ENCODE measurements around the gene CALHM6. TPM values are rescaled to one million over a fixed set of nuclear protein-coding genes. Genes with fewer than 3 reads are reported as not detected.

Gene CALHM6
- total RNA-seq, 1 experiment from 2014 or later, result not detected

GRCh38 chr6:116456106-116456505 is 5.1 kb upstream of the CALHM6 start:
- H3K79me2 ChIP-seq (ENCODE audit: low read depth), result no peaks in the 10 kb centered on the region
- H3F3A ChIP-seq (ENCODE audit: insufficient read depth, low read depth), result no peaks in the 10 kb centered on the region
- POLR2A ChIA-PET (ENCODE audit: unreplicated experiment), result no interaction called here
- no peak overlapping the region for H3K4me2 ChIP-seq
- CTCF ChIA-PET, result no interaction called here
- H3K4me1 ChIP-seq (replicated peaks; ENCODE audit: insufficient read depth), result no peaks in the 10 kb centered on the region
- intact Hi-C loops (cut with micrococcal nuclease; ENCODE audit: unreplicated experiment), result no loop called here
- TF ChIP-seq CTCF (conservative IDR thresholded peaks at IDR 0.05), result no peak
- TF ChIP-seq EZH2 (IDR thresholded peaks at IDR 0.05; ENCODE audit: low read depth), result no peak
- H2AFZ ChIP-seq, result no peak overlapping the region
- H4K20me1 ChIP-seq (ENCODE audit: insufficient read depth), result no peaks in the 10 kb centered on the region
- DNase-seq, result no peak
- BruUV-seq (replicated peaks), result no TSS peak
- H3K9me2 ChIP-seq (ENCODE audit: insufficient read depth), result no peaks in the 10 kb centered on the region
- H3K9me3 ChIP-seq (ENCODE audit: insufficient read depth, low read depth), result no peaks in the 10 kb centered on the region
- peaks cover 4% of the 10 kb centered on the region; the same call in 1 of the 2 replicates for H3K27me3 ChIP-seq (ENCODE audit: insufficient read depth, low read depth)
- H3K27ac ChIP-seq, result no peak overlapping the region
- no peak overlapping the region for H3K4me3 ChIP-seq
- H3K36me3 ChIP-seq (ENCODE audit: low read depth), result no peaks in the 10 kb centered on the region

- H3K79me2 ChIP-seq (ENCODE audit: low read depth), result no peaks in the 10 kb centered on the region
- H3K4me1 ChIP-seq (replicated peaks; ENCODE audit: insufficient read depth), result no peaks in the 10 kb centered on the region
- no peaks in the 10 kb centered on the region for H3F3A ChIP-seq (ENCODE audit: insufficient read depth, low read depth)
- BruUV-seq (replicated peaks), result no TSS peak
- no peak overlapping the region for H3K27ac ChIP-seq
- H3K4me3 ChIP-seq, result no peak overlapping the region
- no peaks in the 10 kb centered on the region for H4K20me1 ChIP-seq (ENCODE audit: insufficient read depth)
- peaks cover 8% of the 10 kb centered on the region; the same call in 1 of the 2 replicates for H3K27me3 ChIP-seq (ENCODE audit: insufficient read depth, low read depth)
- intact Hi-C loops (cut with micrococcal nuclease; ENCODE audit: unreplicated experiment), result no loop called here
- DNase-seq, result no peak
- POLR2A ChIA-PET (ENCODE audit: unreplicated experiment), result no interaction called here
- CTCF ChIA-PET, result no interaction called here
- H3K9me2 ChIP-seq (ENCODE audit: insufficient read depth), result no peaks in the 10 kb centered on the region
- no peak for TF ChIP-seq EZH2 (IDR thresholded peaks at IDR 0.05; ENCODE audit: low read depth)
- TF ChIP-seq CTCF (conservative IDR thresholded peaks at IDR 0.05), result no peak
- H3K36me3 ChIP-seq (ENCODE audit: low read depth), result no peaks in the 10 kb centered on the region
- no peaks in the 10 kb centered on the region for H3K9me3 ChIP-seq (ENCODE audit: insufficient read depth, low read depth)
- H3K4me2 ChIP-seq, result no peak overlapping the region
- no peak overlapping the region for H2AFZ ChIP-seq
These were observed 4.2 kb upstream of the CALHM6 start for GRCh38 chr6:116456927-116457326.

GRCh38 chr6:116458264-116458663 is 2.9 kb upstream of the CALHM6 start:
- H3K9me3 ChIP-seq (ENCODE audit: insufficient read depth, low read depth), result no peaks in the 10 kb centered on the region
- no peaks in the 10 kb centered on the region for H3K36me3 ChIP-seq (ENCODE audit: low read depth)
- no peak overlapping the region for H2AFZ ChIP-seq
- H3K9me2 ChIP-seq (ENCODE audit: insufficient read depth), result no peaks in the 10 kb centered on the region
- no peaks in the 10 kb centered on the region for H3K4me1 ChIP-seq (replicated peaks; ENCODE audit: insufficient read depth)
- no peak overlapping the region for H3K27ac ChIP-seq
- H3K4me2 ChIP-seq, result no peak overlapping the region
- ChIA-PET CTCF (no interaction called here), POLR2A (ENCODE audit: unreplicated experiment) (interaction anchor here (0.6 kb wide), 1 partner anchor 35 kb away, joined by 3 read pairs; no protein-coding TSS in a partner anchor)
- H3K4me3 ChIP-seq, result no peak overlapping the region
- H3K27me3 ChIP-seq (ENCODE audit: insufficient read depth, low read depth), result peaks cover 19% of the 10 kb centered on the region; the same call in 1 of the 2 replicates
- H4K20me1 ChIP-seq (ENCODE audit: insufficient read depth), result no peaks in the 10 kb centered on the region
- no peaks in the 10 kb centered on the region for H3K79me2 ChIP-seq (ENCODE audit: low read depth)
- no peak for DNase-seq
- H3F3A ChIP-seq (ENCODE audit: insufficient read depth, low read depth), result no peaks in the 10 kb centered on the region
- intact Hi-C loops (cut with micrococcal nuclease; ENCODE audit: unreplicated experiment), result no loop called here
- no TSS peak for BruUV-seq (replicated peaks)
- TF ChIP-seq EZH2 (IDR thresholded peaks at IDR 0.05; ENCODE audit: low read depth) (no peak), CTCF (conservative IDR thresholded peaks at IDR 0.05) (no peak)

Data from PC-9 (cell line).